HEK293T (cell line): ENCODE data around the gene IGF2BP1.

Source experiments
- ARNT ChIP-seq: fragments of 450-650 bp; IDR thresholded peaks from 2 replicates; pipeline ENCODE4 v1.6.1; 2017; ENCODE audit warnings: mild to moderate bottlenecking
- BHLHE40 ChIP-seq: fragments of 450-650 bp; IDR thresholded peaks from 2 replicates; pipeline ENCODE4 v1.6.1; 2016; ENCODE audit warnings: mild to moderate bottlenecking, moderate library complexity, borderline replicate concordance
- FOXA1 ChIP-seq: fragments of 450-650 bp; IDR thresholded peaks from 2 replicates; pipeline ENCODE4 v1.6.1; 2016; ENCODE audit warnings: mild to moderate bottlenecking
- FOXK2 ChIP-seq: fragments of 450-650 bp; IDR thresholded peaks from 2 replicates; pipeline ENCODE4 v1.6.1; 2016; ENCODE audit warnings: mild to moderate bottlenecking
- FOXM1 ChIP-seq: fragments of 450-650 bp; IDR thresholded peaks from 2 replicates; pipeline ENCODE4 v1.6.1; 2017; ENCODE audit warnings: mild to moderate bottlenecking, borderline replicate concordance
- L3MBTL2 ChIP-seq: fragments of 450-650 bp; conservative IDR thresholded peaks from 2 replicates; pipeline ENCODE4 v1.6.1; 2016; ENCODE audit warnings: mild to moderate bottlenecking
- LEF1 ChIP-seq: fragments of 450-650 bp; IDR thresholded peaks from 2 replicates; pipeline ENCODE4 v1.6.1; 2017; ENCODE audit warnings: mild to moderate bottlenecking, borderline replicate concordance
- NFRKB ChIP-seq: fragments of 450-650 bp; IDR thresholded peaks from 2 replicates; pipeline ENCODE4 v1.6.1; 2016; ENCODE audit warnings: mild to moderate bottlenecking, moderate library complexity
- SP1 ChIP-seq: fragments of 450-650 bp; IDR thresholded peaks from 2 replicates; pipeline ENCODE4 v1.6.1; 2017
- SUZ12 ChIP-seq: fragments of 450-650 bp; IDR thresholded peaks from 2 replicates; pipeline ENCODE4 v1.6.1; 2016; ENCODE audit warnings: mild to moderate bottlenecking
- TARDBP ChIP-seq: fragments of 450-650 bp; IDR thresholded peaks from 2 replicates; pipeline ENCODE4 v1.6.1; 2016
- ZNF384 ChIP-seq: fragments of 450-650 bp; IDR thresholded peaks from 2 replicates; pipeline ENCODE4 v1.6.1; 2016

DNA sequence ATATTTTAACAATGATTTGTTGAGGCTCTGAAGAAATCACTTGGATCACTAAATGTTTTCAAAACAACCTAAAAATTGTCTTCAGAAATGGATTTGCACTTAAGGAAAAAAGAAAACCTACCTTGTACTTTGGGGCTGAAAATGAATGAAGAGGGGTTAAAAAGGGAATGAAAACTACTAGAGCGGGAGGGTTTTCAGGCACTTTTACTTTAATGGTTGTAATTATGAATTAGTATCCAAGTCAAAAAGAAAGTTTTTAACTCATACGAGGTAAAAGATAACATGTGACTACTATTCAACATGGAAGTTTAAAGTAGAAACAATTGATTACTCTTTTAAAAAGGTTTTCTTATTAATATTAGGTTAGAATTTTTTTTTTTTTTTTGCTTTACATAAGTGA, 5.1 kb downstream of the IGF2BP1 start:
- TF ChIP-seq SP1 (no peak), FOXM1 (no peak), ZNF384 (no peak), ARNT (no peak), NFRKB (no peak), FOXK2 (no peak), SUZ12 (no peak), BHLHE40 (no peak), TARDBP (no peak), LEF1 (no peak), L3MBTL2 (no peak), FOXA1 (no peak)
